ENCODE measurements around the gene PPP4C.

Gene PPP4C

DNA sequence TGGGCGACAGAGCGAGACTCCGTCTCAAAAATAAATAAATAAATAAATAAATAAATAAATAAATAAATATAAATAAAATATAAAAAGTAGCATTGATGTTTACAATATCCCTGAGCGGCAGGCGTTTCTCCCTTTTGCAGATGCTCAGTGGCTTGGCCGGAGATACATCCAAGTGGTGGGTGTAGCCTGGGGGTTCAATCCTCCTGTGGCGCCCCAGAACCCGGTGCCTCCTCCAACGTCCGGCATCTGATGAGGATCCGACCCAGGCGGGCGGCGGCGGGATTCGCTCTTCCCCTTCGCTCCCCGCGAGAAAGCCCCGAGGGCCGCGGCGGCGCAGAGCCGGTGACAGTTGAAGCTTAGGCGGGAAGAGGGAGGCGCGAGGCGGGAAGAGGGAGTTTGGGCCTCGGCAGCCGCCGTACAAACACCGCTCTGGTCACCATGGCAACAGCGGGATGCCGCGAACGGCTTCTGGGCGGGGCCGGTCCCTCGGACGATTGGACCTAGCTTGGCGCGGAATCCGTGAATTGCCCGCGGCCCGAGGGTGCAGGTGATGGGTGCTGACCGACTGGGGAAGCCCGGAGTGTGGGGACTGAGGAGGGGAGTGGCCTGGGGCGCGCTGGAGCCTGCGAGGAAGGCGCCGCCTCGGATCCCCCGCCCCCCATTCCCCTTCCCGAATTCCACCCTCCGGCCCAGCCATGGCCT is 23.0 kb upstream of the PPP4C start:
- no peaks in the 10 kb centered on the region for H3K9me3 ChIP-seq (ENCODE audit: control insufficient read depth, insufficient read depth, low read length)
- no peak for TF ChIP-seq EZH2phosphoT487 (IDR thresholded peaks at IDR 0.05; ENCODE audit: borderline replicate concordance, low read length)
- no peak for TF ChIP-seq CTCF (IDR thresholded peaks at IDR 0.05; ENCODE audit: low read depth, low read length, poor library complexity, severe bottlenecking)
- no peaks in the 10 kb centered on the region for H4K20me1 ChIP-seq (ENCODE audit: control insufficient read depth, insufficient read depth, low read depth, low read length)
- H3K27ac ChIP-seq (ENCODE audit: low read depth, low read length) = peak overlapping the region; percentile 71
- peaks cover 6% of the 10 kb centered on the region; the same call in 1 of the 2 replicates for H3K36me3 ChIP-seq (ENCODE audit: control insufficient read depth, low read length)
- no peaks in the 10 kb centered on the region for H3K9me2 ChIP-seq (replicated peaks; ENCODE audit: control insufficient read depth, low read length)
- H3F3A ChIP-seq (ENCODE audit: control insufficient read depth, insufficient read depth) = peaks cover 3% of the 10 kb centered on the region; the same call in 1 of the 2 replicates
- no peaks in the 10 kb centered on the region for H3K27me3 ChIP-seq (ENCODE audit: control insufficient read depth, low read length)
- peaks cover 15% of the 10 kb centered on the region for H3K79me2 ChIP-seq (ENCODE audit: control insufficient read depth, low read length)
- peak overlapping the region; percentile 78 for H3K4me2 ChIP-seq (ENCODE audit: low read length)
- peak overlapping the region; percentile 97 for H3K4me3 ChIP-seq (ENCODE audit: low read length)
- peaks cover 28% of the 10 kb centered on the region for H3K4me1 ChIP-seq (ENCODE audit: control insufficient read depth, low read length)

DNA sequence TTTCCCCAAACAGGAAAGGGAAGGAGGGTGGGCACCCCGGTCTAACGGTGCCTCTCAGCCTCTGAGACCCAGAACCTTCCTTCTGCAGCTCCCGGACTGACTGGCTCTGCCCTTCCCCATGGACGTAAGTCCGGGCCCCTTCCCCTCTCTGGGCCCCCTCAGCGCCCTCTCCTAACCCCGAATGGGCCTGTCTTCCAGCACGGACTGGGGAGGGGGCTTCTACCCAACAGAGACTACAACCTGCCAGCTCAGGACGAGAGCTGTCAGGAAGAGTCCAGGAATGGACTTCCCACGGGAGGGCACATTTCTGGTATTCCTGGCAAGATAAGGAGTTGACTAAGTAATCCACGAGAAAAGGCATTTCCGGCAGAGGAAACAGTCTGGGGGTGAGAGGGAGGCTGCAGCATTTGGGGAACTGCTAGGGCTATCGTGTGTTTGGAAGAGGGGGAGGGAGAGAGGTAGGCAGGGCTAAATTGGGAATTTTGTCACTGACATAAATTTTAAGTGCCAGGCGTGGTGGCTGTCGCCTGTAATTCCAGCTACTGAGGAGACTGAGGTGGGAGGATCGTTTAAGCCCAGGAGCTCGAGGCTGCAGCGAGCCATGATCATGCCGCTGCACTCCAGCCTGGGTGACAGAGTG is 22.3 kb upstream of the PPP4C start:
- peak overlapping the region; percentile 71 for H3K27ac ChIP-seq (ENCODE audit: low read depth, low read length)
- H3K36me3 ChIP-seq (ENCODE audit: control insufficient read depth, low read length) = peaks cover 6% of the 10 kb centered on the region; the same call in 1 of the 2 replicates
- no peaks in the 10 kb centered on the region for H4K20me1 ChIP-seq (ENCODE audit: control insufficient read depth, insufficient read depth, low read depth, low read length)
- peaks cover 28% of the 10 kb centered on the region for H3K4me1 ChIP-seq (ENCODE audit: control insufficient read depth, low read length)
- no peaks in the 10 kb centered on the region for H3K27me3 ChIP-seq (ENCODE audit: control insufficient read depth, low read length)
- H3K4me3 ChIP-seq (ENCODE audit: low read length) = peak overlapping the region; percentile 97
- peak overlapping the region; percentile 78 for H3K4me2 ChIP-seq (ENCODE audit: low read length)
- H3K9me3 ChIP-seq (ENCODE audit: control insufficient read depth, insufficient read depth, low read length) = no peaks in the 10 kb centered on the region
- no peaks in the 10 kb centered on the region for H3K9me2 ChIP-seq (replicated peaks; ENCODE audit: control insufficient read depth, low read length)
- H3K79me2 ChIP-seq (ENCODE audit: control insufficient read depth, low read length) = peaks cover 15% of the 10 kb centered on the region
- TF ChIP-seq EZH2phosphoT487 (IDR thresholded peaks at IDR 0.05; ENCODE audit: borderline replicate concordance, low read length) (no peak), CTCF (IDR thresholded peaks at IDR 0.05; ENCODE audit: low read depth, low read length, poor library complexity, severe bottlenecking) (no peak)
- H3F3A ChIP-seq (ENCODE audit: control insufficient read depth, insufficient read depth) = peaks cover 3% of the 10 kb centered on the region; the same call in 1 of the 2 replicates

DNA sequence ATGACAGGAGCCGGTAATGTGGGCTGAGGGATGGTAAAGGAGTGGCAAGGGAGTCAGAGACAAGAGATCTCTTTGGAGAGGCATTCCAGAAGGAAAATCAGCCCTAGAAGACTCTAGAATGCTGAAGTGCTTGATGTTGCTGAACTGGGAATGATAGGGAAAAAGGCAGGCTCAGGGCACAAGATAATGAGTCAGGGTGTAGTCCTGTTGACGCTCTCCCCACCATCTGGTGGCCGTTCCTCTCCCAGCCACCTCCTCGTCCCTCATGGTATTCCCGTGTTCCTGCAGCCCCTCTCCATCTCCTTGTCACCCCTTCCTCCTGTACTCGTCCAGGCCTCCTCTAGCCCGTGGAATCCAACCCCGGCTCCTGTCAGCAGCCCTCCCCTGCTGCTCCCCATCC is 21.3 kb upstream of the PPP4C start:
- Histone ChIP-seq H3K4me3 (ENCODE audit: low read length) (peak overlapping the region; percentile 20; the same call in 1 of the 2 replicates), H3K4me2 (ENCODE audit: low read length) (peak overlapping the region; percentile 51), H3K36me3 (ENCODE audit: control insufficient read depth, low read length) (peaks cover 6% of the 10 kb centered on the region; the same call in 1 of the 2 replicates), H3K9me3 (ENCODE audit: control insufficient read depth, insufficient read depth, low read length) (no peaks in the 10 kb centered on the region), H3K79me2 (ENCODE audit: control insufficient read depth, low read length) (peaks cover 15% of the 10 kb centered on the region), H3K27me3 (ENCODE audit: control insufficient read depth, low read length) (no peaks in the 10 kb centered on the region), H3K27ac (ENCODE audit: low read depth, low read length) (no peak overlapping the region), H4K20me1 (ENCODE audit: control insufficient read depth, insufficient read depth, low read depth, low read length) (no peaks in the 10 kb centered on the region), H3K4me1 (ENCODE audit: control insufficient read depth, low read length) (peaks cover 28% of the 10 kb centered on the region), H3K9me2 (replicated peaks; ENCODE audit: control insufficient read depth, low read length) (no peaks in the 10 kb centered on the region), H3F3A (ENCODE audit: control insufficient read depth, insufficient read depth) (no peaks in the 10 kb centered on the region; the same call in 1 of the 2 replicates)
- no peak for TF ChIP-seq CTCF (IDR thresholded peaks at IDR 0.05; ENCODE audit: low read depth, low read length, poor library complexity, severe bottlenecking)
- no peak for TF ChIP-seq EZH2phosphoT487 (IDR thresholded peaks at IDR 0.05; ENCODE audit: borderline replicate concordance, low read length)

Data from DOHH2 (cell line).